ENCODE data around the gene PCDH15.
"Not testable (repeated sequence)": the region's sequence is repeated elsewhere in the genome, so short reads cannot be mapped to it uniquely, and the experiment has no call there.

The PCDH15 gene

GRCh38 chr10:54531296-54531695 is 269.7 kb downstream of the PCDH15 start:
- no peak for DNase-seq

- DNase-seq: no peak
These were observed 270.7 kb downstream of the PCDH15 start for GRCh38 chr10:54530299-54530698.

GRCh38 chr10:54525816-54526215 is 275.2 kb downstream of the PCDH15 start:
- DNase-seq: no peak

GRCh38 chr10:54515244-54515643 is 285.8 kb downstream of the PCDH15 start:
- not testable (repeated sequence) for DNase-seq

GRCh38 chr10:54503863-54504262 is 297.2 kb downstream of the PCDH15 start:
- no peak for DNase-seq

- no peak for DNase-seq
These were observed 299.1 kb downstream of the PCDH15 start for GRCh38 chr10:54501929-54502328.

- DNase-seq: no peak
These were observed 304.2 kb downstream of the PCDH15 start for GRCh38 chr10:54496852-54497251.

- DNase-seq: no peak
These were observed 313.3 kb downstream of the PCDH15 start for GRCh38 chr10:54487743-54488142.

GRCh38 chr10:54485971-54486370 is 315.1 kb downstream of the PCDH15 start:
- DNase-seq: no peak

GRCh38 chr10:54484186-54484585 is 316.8 kb downstream of the PCDH15 start:
- no peak for DNase-seq

GRCh38 chr10:54478601-54479000 is 322.4 kb downstream of the PCDH15 start:
- no peak for DNase-seq

GRCh38 chr10:54477738-54478137 is 323.3 kb downstream of the PCDH15 start:
- DNase-seq: no peak

GRCh38 chr10:54470324-54470631 is 330.8 kb downstream of the PCDH15 start:
- no peak for DNase-seq

GRCh38 chr10:54469587-54470323 is 331.3 kb downstream of the PCDH15 start:
- no peak for DNase-seq

GRCh38 chr10:54454271-54454670 is 346.8 kb downstream of the PCDH15 start:
- no peak for DNase-seq

- DNase-seq: no peak
These were observed 352.0 kb downstream of the PCDH15 start for GRCh38 chr10:54449056-54449455.

- no peak for DNase-seq
These were observed 356.9 kb downstream of the PCDH15 start for GRCh38 chr10:54444170-54444569.

- DNase-seq: no peak
These were observed 359.8 kb downstream of the PCDH15 start for GRCh38 chr10:54441275-54441674.

GRCh38 chr10:54434782-54435181 is 366.2 kb downstream of the PCDH15 start:
- DNase-seq: no peak

GRCh38 chr10:54415483-54415882 is 385.5 kb downstream of the PCDH15 start:
- no peak for DNase-seq

GRCh38 chr10:54402576-54402975 is 398.5 kb downstream of the PCDH15 start:
- DNase-seq: no peak

- DNase-seq: no peak
These were observed 405.0 kb downstream of the PCDH15 start for GRCh38 chr10:54396031-54396430.

- not testable (repeated sequence) for DNase-seq
These were observed 406.4 kb downstream of the PCDH15 start for GRCh38 chr10:54394598-54394997.

GRCh38 chr10:54372179-54372578 is 428.9 kb downstream of the PCDH15 start:
- DNase-seq: no peak

- DNase-seq: no peak
These were observed 432.0 kb downstream of the PCDH15 start for GRCh38 chr10:54368984-54369383.
